Neural progenitor cell (in vitro differentiated cells): ENCODE data around the gene PSMB2.

Experiments
- EZH2 ChIP-seq: fragments of 200-600 bp; sonication (generic); IDR thresholded peaks from 2 replicates; pipeline ENCODE4 v1.6.1; 2017; ENCODE audit warnings: antibody characterized with exemption, mild to moderate bottlenecking, moderate library complexity
- TF ChIP-seq, protein P1 (sequence below): fragments of 200-600 bp; sonication (generic); IDR thresholded peaks from 2 replicates; pipeline ENCODE4 v1.5.1; 2017; ENCODE audit warnings: antibody characterized with exemption, mild to moderate bottlenecking

- TF ChIP-seq, protein P1, sequence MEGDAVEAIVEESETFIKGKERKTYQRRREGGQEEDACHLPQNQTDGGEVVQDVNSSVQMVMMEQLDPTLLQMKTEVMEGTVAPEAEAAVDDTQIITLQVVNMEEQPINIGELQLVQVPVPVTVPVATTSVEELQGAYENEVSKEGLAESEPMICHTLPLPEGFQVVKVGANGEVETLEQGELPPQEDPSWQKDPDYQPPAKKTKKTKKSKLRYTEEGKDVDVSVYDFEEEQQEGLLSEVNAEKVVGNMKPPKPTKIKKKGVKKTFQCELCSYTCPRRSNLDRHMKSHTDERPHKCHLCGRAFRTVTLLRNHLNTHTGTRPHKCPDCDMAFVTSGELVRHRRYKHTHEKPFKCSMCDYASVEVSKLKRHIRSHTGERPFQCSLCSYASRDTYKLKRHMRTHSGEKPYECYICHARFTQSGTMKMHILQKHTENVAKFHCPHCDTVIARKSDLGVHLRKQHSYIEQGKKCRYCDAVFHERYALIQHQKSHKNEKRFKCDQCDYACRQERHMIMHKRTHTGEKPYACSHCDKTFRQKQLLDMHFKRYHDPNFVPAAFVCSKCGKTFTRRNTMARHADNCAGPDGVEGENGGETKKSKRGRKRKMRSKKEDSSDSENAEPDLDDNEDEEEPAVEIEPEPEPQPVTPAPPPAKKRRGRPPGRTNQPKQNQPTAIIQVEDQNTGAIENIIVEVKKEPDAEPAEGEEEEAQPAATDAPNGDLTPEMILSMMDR, result no peak
- TF ChIP-seq EZH2, result no peak
These were observed 18.3 kb upstream of the PSMB2 start for GRCh38 chr1:35659589-35659988.
